ENCODE data around the gene GDPD2.

Gene GDPD2

GRCh38 chrX:70424801-70425200 is 1.7 kb downstream of the GDPD2 start:
- Histone ChIP-seq H3K4me1 (ENCODE audit: control insufficient read depth, insufficient read depth, low read length, poor library complexity, severe bottlenecking) (no peaks in the 10 kb centered on the region), H3K9me3 (ENCODE audit: control insufficient read depth, low read length) (no peaks in the 10 kb centered on the region), H3K36me3 (ENCODE audit: control insufficient read depth, insufficient read depth, low read length) (no peaks in the 10 kb centered on the region), H3K27ac (ENCODE audit: insufficient read depth, low read length, poor library complexity, severe bottlenecking) (no peak overlapping the region), H3K4me3 (ENCODE audit: insufficient read depth, low read depth, low read length, poor library complexity, severe bottlenecking) (no peak overlapping the region), H3K27me3 (replicated peaks; ENCODE audit: control insufficient read depth, insufficient read depth, low read length, poor library complexity, severe bottlenecking) (no peaks in the 10 kb centered on the region)
- DNase-seq: no peak

DNA sequence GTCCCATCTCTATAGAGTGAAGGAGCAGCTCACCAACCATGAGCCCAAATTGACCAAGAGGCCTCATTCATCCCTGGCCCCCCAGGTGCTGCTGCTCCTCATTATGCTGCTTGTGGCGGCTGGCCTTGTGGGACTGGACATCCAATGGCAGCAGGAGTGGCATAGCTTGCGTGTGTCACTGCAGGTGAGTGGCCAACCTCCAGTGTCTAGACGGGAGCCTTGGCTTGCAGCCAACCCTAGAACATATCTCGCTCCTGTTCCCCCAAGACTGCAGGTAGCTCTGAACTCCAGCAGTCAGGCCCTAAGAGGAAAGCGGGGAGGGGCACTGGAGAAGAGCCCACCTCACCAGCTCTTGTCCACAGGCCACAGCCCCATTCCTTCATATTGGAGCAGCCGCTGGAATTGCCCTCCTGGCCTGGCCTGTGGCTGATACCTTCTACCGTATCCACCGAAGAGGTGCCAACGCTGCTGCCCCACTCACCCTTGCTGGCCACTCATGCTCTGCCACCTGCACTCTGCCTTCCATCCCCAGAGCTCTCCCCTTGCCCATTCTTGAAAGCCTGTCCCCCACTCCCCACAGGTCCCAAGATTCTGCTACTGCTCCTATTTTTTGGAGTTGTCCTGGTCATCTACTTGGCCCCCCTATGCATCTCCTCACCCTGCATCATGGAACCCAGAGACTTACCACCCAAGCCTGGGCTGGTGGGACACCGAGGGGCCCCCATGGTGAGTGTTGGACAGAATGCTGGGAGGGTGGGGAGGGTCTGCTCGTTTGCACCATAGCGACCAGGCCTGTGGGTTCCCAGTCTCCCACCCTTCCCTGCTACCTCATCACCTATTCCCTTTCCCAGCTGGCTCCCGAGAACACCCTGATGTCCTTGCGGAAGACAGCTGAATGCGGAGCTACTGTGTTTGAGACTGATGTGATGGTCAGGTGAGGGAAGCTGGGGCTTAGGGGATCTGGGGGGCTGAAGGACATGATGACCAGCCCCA is 3.5 kb downstream of the GDPD2 start:
- no peak for DNase-seq
- Histone ChIP-seq H3K4me1 (ENCODE audit: control insufficient read depth, insufficient read depth, low read length, poor library complexity, severe bottlenecking) (no peaks in the 10 kb centered on the region), H3K36me3 (ENCODE audit: control insufficient read depth, insufficient read depth, low read length) (no peaks in the 10 kb centered on the region), H3K4me3 (ENCODE audit: insufficient read depth, low read depth, low read length, poor library complexity, severe bottlenecking) (no peak overlapping the region), H3K27ac (ENCODE audit: insufficient read depth, low read length, poor library complexity, severe bottlenecking) (no peak overlapping the region), H3K9me3 (ENCODE audit: control insufficient read depth, low read length) (no peaks in the 10 kb centered on the region), H3K27me3 (replicated peaks; ENCODE audit: control insufficient read depth, insufficient read depth, low read length, poor library complexity, severe bottlenecking) (no peaks in the 10 kb centered on the region)

GRCh38 chrX:70427365-70427764 is 4.3 kb downstream of the GDPD2 start:
- Histone ChIP-seq H3K4me1 (ENCODE audit: control insufficient read depth, insufficient read depth, low read length, poor library complexity, severe bottlenecking) (no peaks in the 10 kb centered on the region), H3K36me3 (ENCODE audit: control insufficient read depth, insufficient read depth, low read length) (no peaks in the 10 kb centered on the region), H3K27ac (ENCODE audit: insufficient read depth, low read length, poor library complexity, severe bottlenecking) (no peak overlapping the region), H3K27me3 (replicated peaks; ENCODE audit: control insufficient read depth, insufficient read depth, low read length, poor library complexity, severe bottlenecking) (no peaks in the 10 kb centered on the region), H3K9me3 (ENCODE audit: control insufficient read depth, low read length) (no peaks in the 10 kb centered on the region), H3K4me3 (ENCODE audit: insufficient read depth, low read depth, low read length, poor library complexity, severe bottlenecking) (no peak overlapping the region)
- no peak for DNase-seq

DNA sequence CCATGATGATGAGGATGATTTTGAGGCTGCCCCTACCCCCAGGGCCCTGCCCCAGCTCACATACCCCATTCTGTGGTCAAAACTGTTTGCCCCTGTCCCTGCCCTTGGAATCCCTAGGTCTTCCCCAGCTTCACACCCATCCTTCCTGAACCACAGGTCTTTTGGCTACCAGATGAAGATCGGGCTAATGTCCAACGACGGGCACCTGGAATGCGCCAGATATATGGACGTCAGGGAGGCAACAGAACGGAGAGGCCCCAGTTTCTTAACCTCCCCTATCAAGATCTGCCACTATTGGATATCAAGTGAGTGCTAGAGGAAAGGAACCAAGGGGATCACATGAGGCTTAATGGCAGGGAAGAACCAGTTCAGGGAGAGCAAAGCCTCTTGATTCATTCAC is 6.6 kb downstream of the GDPD2 start:
- no peak overlapping the region for H3K4me3 ChIP-seq (ENCODE audit: insufficient read depth, low read depth, low read length, poor library complexity, severe bottlenecking)
- H3K9me3 ChIP-seq (ENCODE audit: control insufficient read depth, low read length): no peaks in the 10 kb centered on the region
- H3K27me3 ChIP-seq (replicated peaks; ENCODE audit: control insufficient read depth, insufficient read depth, low read length, poor library complexity, severe bottlenecking): no peaks in the 10 kb centered on the region
- no peaks in the 10 kb centered on the region for H3K4me1 ChIP-seq (ENCODE audit: control insufficient read depth, insufficient read depth, low read length, poor library complexity, severe bottlenecking)
- H3K36me3 ChIP-seq (ENCODE audit: control insufficient read depth, insufficient read depth, low read length): no peaks in the 10 kb centered on the region
- no peak for DNase-seq
- H3K27ac ChIP-seq (ENCODE audit: insufficient read depth, low read length, poor library complexity, severe bottlenecking): no peak overlapping the region

DNA sequence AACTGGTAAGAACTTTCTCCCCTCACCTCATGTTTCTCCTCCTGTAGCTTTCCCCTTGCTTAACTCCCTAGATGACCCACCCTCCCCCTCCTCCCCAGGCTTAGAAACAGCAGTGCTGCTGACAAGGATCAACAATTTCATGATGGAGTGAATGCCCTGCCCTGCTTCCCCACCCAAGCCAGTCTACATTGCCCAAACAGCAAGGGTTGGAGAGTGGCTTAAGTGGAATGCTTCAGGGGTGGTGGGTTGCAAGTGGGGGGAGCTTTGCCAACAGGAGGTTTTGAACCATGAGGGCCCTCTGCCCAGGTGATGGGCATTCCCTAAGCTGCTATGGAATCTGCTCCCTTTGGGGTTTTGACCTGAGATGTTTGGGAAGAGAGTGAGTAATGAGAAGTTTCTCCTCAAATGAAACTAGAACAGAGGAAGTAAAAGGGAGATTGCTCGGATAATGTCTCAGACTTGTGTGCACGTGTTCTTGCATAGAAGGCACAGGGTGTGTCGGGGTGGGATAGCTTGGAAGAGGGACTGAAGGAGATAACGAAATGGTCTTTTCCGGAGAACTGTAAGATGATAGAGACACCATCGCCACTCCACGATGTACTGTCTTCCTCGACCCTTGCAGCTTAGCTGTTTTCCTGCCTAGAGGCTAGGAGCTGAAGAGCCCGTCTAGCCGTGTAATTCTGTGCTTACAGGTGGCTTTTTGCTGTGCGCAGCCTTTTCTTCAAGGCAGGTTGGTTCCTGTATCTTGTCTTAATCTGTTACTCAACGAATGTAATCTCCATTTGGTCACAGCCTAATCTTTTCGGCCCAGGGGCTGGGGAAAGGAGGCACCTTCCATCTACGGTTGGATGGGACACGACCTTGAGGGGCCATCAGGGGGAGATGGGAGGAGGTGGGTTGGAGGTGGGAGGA is 10.1 kb downstream of the GDPD2 start:
- DNase-seq: no peak
- no peak overlapping the region for H3K27ac ChIP-seq (ENCODE audit: insufficient read depth, low read length, poor library complexity, severe bottlenecking)
- H3K4me3 ChIP-seq (ENCODE audit: insufficient read depth, low read depth, low read length, poor library complexity, severe bottlenecking): peak overlapping the region; percentile 65
- no peaks in the 10 kb centered on the region for H3K36me3 ChIP-seq (ENCODE audit: control insufficient read depth, insufficient read depth, low read length)
- H3K4me1 ChIP-seq (ENCODE audit: control insufficient read depth, insufficient read depth, low read length, poor library complexity, severe bottlenecking): no peaks in the 10 kb centered on the region
- H3K27me3 ChIP-seq (replicated peaks; ENCODE audit: control insufficient read depth, insufficient read depth, low read length, poor library complexity, severe bottlenecking): no peaks in the 10 kb centered on the region
- no peaks in the 10 kb centered on the region for H3K9me3 ChIP-seq (ENCODE audit: control insufficient read depth, low read length)

DNA sequence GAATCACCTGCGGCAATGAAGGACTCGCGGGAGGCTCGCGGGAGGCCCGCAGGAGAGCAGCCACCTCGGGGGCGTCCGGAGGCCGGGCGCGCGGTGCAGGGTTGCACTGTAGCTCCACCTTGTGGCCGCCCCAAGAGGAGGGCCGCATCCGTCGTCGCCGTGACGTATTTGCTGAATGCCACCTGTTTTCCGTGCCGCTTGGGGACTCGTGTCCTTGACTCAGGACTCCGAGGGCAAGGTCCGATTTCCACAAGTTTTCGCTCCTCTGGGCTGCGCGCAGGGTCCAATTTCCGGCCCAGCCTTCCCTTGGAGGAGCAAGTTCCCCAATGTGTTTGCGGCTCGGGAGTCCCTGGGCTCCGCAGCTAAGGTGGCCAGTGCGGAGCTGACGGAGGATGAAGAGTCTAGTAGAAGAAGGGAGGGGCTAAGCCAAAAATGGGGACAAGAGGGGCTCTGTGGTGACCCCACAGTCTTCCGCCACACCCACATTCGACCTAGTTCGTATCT is 10.8 kb downstream of the GDPD2 start:
- peak; percentile 54 to 65 (median 58) for DNase-seq
- Histone ChIP-seq H3K27ac (ENCODE audit: insufficient read depth, low read length, poor library complexity, severe bottlenecking) (peak overlapping the region; percentile 47), H3K36me3 (ENCODE audit: control insufficient read depth, insufficient read depth, low read length) (no peaks in the 10 kb centered on the region), H3K9me3 (ENCODE audit: control insufficient read depth, low read length) (no peaks in the 10 kb centered on the region), H3K4me1 (ENCODE audit: control insufficient read depth, insufficient read depth, low read length, poor library complexity, severe bottlenecking) (no peaks in the 10 kb centered on the region), H3K4me3 (ENCODE audit: insufficient read depth, low read depth, low read length, poor library complexity, severe bottlenecking) (peak overlapping the region; percentile 65), H3K27me3 (replicated peaks; ENCODE audit: control insufficient read depth, insufficient read depth, low read length, poor library complexity, severe bottlenecking) (no peaks in the 10 kb centered on the region)

DNA sequence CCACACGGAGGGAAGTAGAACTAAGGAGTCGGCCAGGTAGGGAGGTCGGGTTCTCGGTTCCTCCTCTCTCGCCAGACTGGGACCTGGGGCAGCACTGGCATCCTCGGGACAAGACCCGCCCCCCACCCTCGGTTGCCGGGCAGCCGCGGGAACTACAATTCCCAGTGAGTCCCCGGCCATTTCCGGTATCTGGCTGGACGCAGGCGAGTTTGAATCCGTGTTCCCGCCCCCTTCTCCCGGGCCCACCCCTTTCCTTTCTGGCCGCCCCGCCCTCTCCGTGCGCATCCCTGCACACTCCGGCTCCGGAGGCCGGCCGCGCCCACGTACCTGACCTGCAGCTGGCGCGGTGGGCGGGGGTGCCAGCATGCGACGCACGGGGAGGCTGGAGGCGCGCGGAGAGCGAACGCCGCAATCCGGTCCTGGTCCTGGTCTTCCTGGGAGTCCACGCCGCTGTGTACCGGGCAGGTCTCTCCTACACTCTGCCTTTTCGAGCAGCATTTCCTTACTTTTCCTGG is 11.3 kb downstream of the GDPD2 start:
- Histone ChIP-seq H3K4me1 (ENCODE audit: control insufficient read depth, insufficient read depth, low read length, poor library complexity, severe bottlenecking) (no peaks in the 10 kb centered on the region), H3K36me3 (ENCODE audit: control insufficient read depth, insufficient read depth, low read length) (no peaks in the 10 kb centered on the region), H3K27ac (ENCODE audit: insufficient read depth, low read length, poor library complexity, severe bottlenecking) (peak overlapping the region; percentile 47), H3K9me3 (ENCODE audit: control insufficient read depth, low read length) (no peaks in the 10 kb centered on the region), H3K4me3 (ENCODE audit: insufficient read depth, low read depth, low read length, poor library complexity, severe bottlenecking) (peak overlapping the region; percentile 65), H3K27me3 (replicated peaks; ENCODE audit: control insufficient read depth, insufficient read depth, low read length, poor library complexity, severe bottlenecking) (no peaks in the 10 kb centered on the region)
- peak; percentile 37 to 63 (median 43) for DNase-seq

DNA sequence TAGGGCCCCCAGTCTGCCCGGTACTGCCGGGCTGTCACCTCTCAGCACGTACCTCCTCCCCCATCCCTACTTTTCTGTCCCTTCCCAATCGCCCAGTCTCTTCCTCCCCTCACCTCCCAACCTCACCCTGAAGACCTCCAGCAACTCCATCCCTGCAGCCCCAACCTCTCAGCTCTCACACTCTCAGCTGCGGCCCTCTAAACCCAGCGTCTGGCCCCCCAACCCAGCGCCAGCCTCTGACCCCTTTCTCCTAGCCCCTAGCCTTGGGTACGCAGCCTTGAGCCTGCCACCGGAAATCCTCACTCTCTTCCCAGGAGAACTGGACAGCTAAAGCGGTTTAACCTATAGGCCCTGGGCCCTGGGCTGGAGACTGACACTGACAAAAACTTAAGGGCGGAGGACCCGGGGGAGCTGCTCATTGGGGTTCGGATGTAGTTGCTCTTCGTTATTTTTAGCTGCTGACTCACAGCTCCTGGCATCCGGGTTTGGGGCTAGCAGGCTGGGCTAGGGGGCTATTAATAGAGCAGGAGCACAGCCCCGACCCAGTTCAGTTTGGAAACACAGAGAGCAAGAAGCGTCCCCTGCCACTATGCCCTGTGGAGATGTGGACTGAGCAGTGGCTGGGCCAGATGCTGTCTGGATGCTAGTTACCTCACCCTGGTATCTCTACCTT is 11.9 kb downstream of the GDPD2 start:
- Histone ChIP-seq H3K4me1 (ENCODE audit: control insufficient read depth, insufficient read depth, low read length, poor library complexity, severe bottlenecking) (no peaks in the 10 kb centered on the region), H3K9me3 (ENCODE audit: control insufficient read depth, low read length) (no peaks in the 10 kb centered on the region), H3K36me3 (ENCODE audit: control insufficient read depth, insufficient read depth, low read length) (no peaks in the 10 kb centered on the region), H3K27ac (ENCODE audit: insufficient read depth, low read length, poor library complexity, severe bottlenecking) (no peak overlapping the region), H3K4me3 (ENCODE audit: insufficient read depth, low read depth, low read length, poor library complexity, severe bottlenecking) (peak overlapping the region; percentile 65), H3K27me3 (replicated peaks; ENCODE audit: control insufficient read depth, insufficient read depth, low read length, poor library complexity, severe bottlenecking) (no peaks in the 10 kb centered on the region)
- DNase-seq: no peak

- no peak for DNase-seq
- Histone ChIP-seq H3K27me3 (replicated peaks; ENCODE audit: control insufficient read depth, insufficient read depth, low read length, poor library complexity, severe bottlenecking) (no peaks in the 10 kb centered on the region), H3K4me3 (ENCODE audit: insufficient read depth, low read depth, low read length, poor library complexity, severe bottlenecking) (no peak overlapping the region), H3K4me1 (ENCODE audit: control insufficient read depth, insufficient read depth, low read length, poor library complexity, severe bottlenecking) (no peaks in the 10 kb centered on the region), H3K36me3 (ENCODE audit: control insufficient read depth, insufficient read depth, low read length) (no peaks in the 10 kb centered on the region), H3K27ac (ENCODE audit: insufficient read depth, low read length, poor library complexity, severe bottlenecking) (no peak overlapping the region), H3K9me3 (ENCODE audit: control insufficient read depth, low read length) (no peaks in the 10 kb centered on the region)
Measured at GRCh38 chrX:70436343-70436742, 13.2 kb downstream of the GDPD2 start.

Data from effector memory CD4-positive, alpha-beta T cell (primary cell).